Activated CD8-positive, alpha-beta T cell treated with anti-CD3 and anti-CD28 coated beads, Interleukin-2, amount 10 ng/mL, durations not matched to agents 7 days and 5 days (primary cell): ENCODE data around the gene MYDGF. TPM values are rescaled to one million over a fixed set of nuclear protein-coding genes. Genes with fewer than 3 reads are reported as not detected.
"Not testable (repeated sequence)": the region's sequence is repeated elsewhere in the genome, so short reads cannot be mapped to it uniquely, and the experiment has no call there.

Experiments
- ATAC-seq: fragments of 150-1000 bp; cut with Tn5 transposase; one replicate; pipeline ENCODE4 v1.10.0; 2021; ENCODE audit warnings: moderate library complexity
- CTCF ChIA-PET: fragments of 350-600 bp; sonication (Branson Sonifier 250); formaldehyde crosslinking; loops from one replicate; lab custom pipeline; 2021; ENCODE audit warnings: antibody characterized with exemption; lab: Charles Lee
- POLR2A ChIA-PET: fragments of 350-600 bp; sonication (Branson Sonifier 250); formaldehyde crosslinking; loops from one replicate; lab custom pipeline; 2021; ENCODE audit warnings: antibody characterized with exemption; lab: Charles Lee
- DNase-seq: peaks from one replicate; pipeline ENCODE4 v3.0.0-alpha.2; 2020
- H3K27ac Mint-ChIP-seq: one replicate; pipeline ENCODE4 v1.8.0; 2021; ENCODE audit warnings: mild to moderate bottlenecking, mixed read lengths
- H3K27me3 Mint-ChIP-seq: one replicate; pipeline ENCODE4 v1.8.0; 2021; ENCODE audit warnings: low read depth, mixed read lengths
- H3K36me3 Mint-ChIP-seq: one replicate; pipeline ENCODE4 v1.8.0; 2021; ENCODE audit warnings: low read depth, mixed read lengths
- H3K4me1 Mint-ChIP-seq: one replicate; pipeline ENCODE4 v1.8.0; 2021; ENCODE audit warnings: low read depth, mixed read lengths
- H3K4me3 Mint-ChIP-seq: one replicate; pipeline ENCODE4 v1.8.0; 2021; ENCODE audit warnings: mild to moderate bottlenecking, mixed read lengths
- H3K9me3 Mint-ChIP-seq: one replicate; pipeline ENCODE4 v1.8.0; 2022; ENCODE audit warnings: mixed read lengths; ENCODE audit not compliant: insufficient read depth
- total RNA-seq, 2 experiments: library from RNA; stranded (reverse); gene quantifications; one replicate each; pipeline ENCODE4 v1.2.3, GENCODE V29; 2021

MYDGF gene
- 10 to 100 TPM; 49.6 to 54.9 TPM for total RNA-seq

GRCh38 chr19:4669723-4670480 is at the start of gene MYDGF:
TSS of gene MYDGF (minus strand) at chr19:4670342. CDS start at chr19:4670334, 8 bp downstream.
- POLR2A ChIA-PET = interaction anchor here (0.6 kb wide), 1 partner anchor 21 kb away, joined by 4 read pairs; no protein-coding TSS in a partner anchor
- CTCF ChIA-PET = no interaction called here
- no peaks in the 10 kb centered on the region for H3K27me3 Mint-ChIP-seq

GRCh38 chr19:4719499-4719866 is 49.3 kb upstream of the MYDGF start:
- no peak overlapping the region for H3K4me3 Mint-ChIP-seq
- H3K9me3 Mint-ChIP-seq = no peaks in the 10 kb centered on the region
- no peaks in the 10 kb centered on the region for H3K27me3 Mint-ChIP-seq
- ATAC-seq = no peak
- ChIA-PET POLR2A (no interaction called here), CTCF (no interaction called here)
- peaks cover 31% of the 10 kb centered on the region for H3K4me1 Mint-ChIP-seq
- no peak overlapping the region for H3K27ac Mint-ChIP-seq
- no peak for DNase-seq
- H3K36me3 Mint-ChIP-seq = peaks cover 56% of the 10 kb centered on the region

More at GRCh38 chr19:4669723-4670480, at the start of gene MYDGF:
- H3K4me1 Mint-ChIP-seq = peaks cover 21% of the 10 kb centered on the region
- no peaks in the 10 kb centered on the region for H3K9me3 Mint-ChIP-seq
- DNase-seq = peak; percentile 95
- peak; percentile 97 for ATAC-seq
- peaks cover 26% of the 10 kb centered on the region for H3K36me3 Mint-ChIP-seq
- peak within 1 kb of the TSS; percentile 81 for H3K27ac Mint-ChIP-seq
- H3K4me3 Mint-ChIP-seq = peak within 1 kb of the TSS; percentile 86

- peaks cover 28% of the 10 kb centered on the region for H3K4me1 Mint-ChIP-seq
- H3K27me3 Mint-ChIP-seq = no peaks in the 10 kb centered on the region
- DNase-seq = no peak
- no peak overlapping the region for H3K4me3 Mint-ChIP-seq
- no peak for ATAC-seq
- no peaks in the 10 kb centered on the region for H3K9me3 Mint-ChIP-seq
- H3K27ac Mint-ChIP-seq = no peak overlapping the region
- ChIA-PET CTCF (interaction anchor here (1.7 kb wide), 1 partner anchor 82 kb away, joined by 5 read pairs; no protein-coding TSS in a partner anchor), POLR2A (interaction anchor here (0.6 kb wide), 1 partner anchor 73 kb away, joined by 3 read pairs; no protein-coding TSS in a partner anchor)
- H3K36me3 Mint-ChIP-seq = peaks cover 54% of the 10 kb centered on the region
Observed at GRCh38 chr19:4717966-4718701, 48.0 kb upstream of the MYDGF start.

- H3K9me3 Mint-ChIP-seq = no peaks in the 10 kb centered on the region
- no peak overlapping the region for H3K27ac Mint-ChIP-seq
- no peaks in the 10 kb centered on the region for H3K27me3 Mint-ChIP-seq
- ChIA-PET CTCF (interaction anchor here (1.7 kb wide), 1 partner anchor 81 kb away, joined by 5 read pairs; no protein-coding TSS in a partner anchor), POLR2A (interaction anchor here (0.6 kb wide), 1 partner anchor 73 kb away, joined by 3 read pairs; no protein-coding TSS in a partner anchor)
- peaks cover 56% of the 10 kb centered on the region for H3K36me3 Mint-ChIP-seq
- no peak for ATAC-seq
- no peak overlapping the region for H3K4me3 Mint-ChIP-seq
- H3K4me1 Mint-ChIP-seq = peaks cover 22% of the 10 kb centered on the region
- no peak for DNase-seq
Observed at GRCh38 chr19:4717191-4717965, 47.2 kb upstream of the MYDGF start.

- no peaks in the 10 kb centered on the region for H3K9me3 Mint-ChIP-seq
- CTCF ChIA-PET = no interaction called here
- H3K4me1 Mint-ChIP-seq = peaks cover 12% of the 10 kb centered on the region
- ATAC-seq (no peak), DNase-seq (no peak)
- no peak overlapping the region for H3K27ac Mint-ChIP-seq
- peaks cover 61% of the 10 kb centered on the region for H3K36me3 Mint-ChIP-seq
- POLR2A ChIA-PET = no interaction called here
- no peak overlapping the region for H3K4me3 Mint-ChIP-seq
- no peaks in the 10 kb centered on the region for H3K27me3 Mint-ChIP-seq
Observed at GRCh38 chr19:4715529-4716221, 45.5 kb upstream of the MYDGF start.

- POLR2A ChIA-PET, CTCF ChIA-PET: not testable (repeated sequence)
Observed at GRCh38 chr19:4715178-4715528, 45.0 kb upstream of the MYDGF start.

GRCh38 chr19:4714016-4714415 is 43.9 kb upstream of the MYDGF start:
- H3K36me3 Mint-ChIP-seq = peaks cover 61% of the 10 kb centered on the region
- H3K4me1 Mint-ChIP-seq = peaks cover 20% of the 10 kb centered on the region
- POLR2A ChIA-PET = no interaction called here
- no peak overlapping the region for H3K4me3 Mint-ChIP-seq
- no peaks in the 10 kb centered on the region for H3K27me3 Mint-ChIP-seq
- no peak overlapping the region for H3K27ac Mint-ChIP-seq
- H3K9me3 Mint-ChIP-seq = no peaks in the 10 kb centered on the region
- ATAC-seq (no peak), DNase-seq (no peak)
- CTCF ChIA-PET = no interaction called here

More at GRCh38 chr19:4715178-4715528, 45.0 kb upstream of the MYDGF start:
- H3K4me3 Mint-ChIP-seq, ATAC-seq, H3K9me3 Mint-ChIP-seq, H3K27me3 Mint-ChIP-seq, H3K27ac Mint-ChIP-seq, DNase-seq: not testable (repeated sequence)
- Mint-ChIP-seq H3K36me3 (peaks cover 59% of the 10 kb centered on the region), H3K4me1 (peaks cover 12% of the 10 kb centered on the region)

- Mint-ChIP-seq H3K4me3 (no peak overlapping the region), H3K4me1 (peaks cover 22% of the 10 kb centered on the region), H3K9me3 (no peaks in the 10 kb centered on the region), H3K36me3 (peaks cover 58% of the 10 kb centered on the region), H3K27me3 (no peaks in the 10 kb centered on the region), H3K27ac (no peak overlapping the region)
- POLR2A ChIA-PET = interaction anchor here (0.5 kb wide), 1 partner anchor 193 kb away, joined by 4 read pairs; no protein-coding TSS in a partner anchor
- DNase-seq (no peak), ATAC-seq (no peak)
- CTCF ChIA-PET = interaction anchor here (0.6 kb wide), 1 partner anchor 19 kb away, joined by 3 read pairs; no protein-coding TSS in a partner anchor
Observed at GRCh38 chr19:4713384-4713951, 43.3 kb upstream of the MYDGF start.

- H3K4me1 Mint-ChIP-seq = peaks cover 23% of the 10 kb centered on the region
- DNase-seq (no peak), ATAC-seq (no peak)
- no peak overlapping the region for H3K4me3 Mint-ChIP-seq
- ChIA-PET POLR2A (no interaction called here), CTCF (interaction anchor here (0.6 kb wide), 1 partner anchor 19 kb away, joined by 3 read pairs; no protein-coding TSS in a partner anchor)
- no peaks in the 10 kb centered on the region for H3K9me3 Mint-ChIP-seq
- H3K36me3 Mint-ChIP-seq = peaks cover 57% of the 10 kb centered on the region
- H3K27me3 Mint-ChIP-seq = no peaks in the 10 kb centered on the region
- H3K27ac Mint-ChIP-seq = no peak overlapping the region
Observed at GRCh38 chr19:4712771-4713170, 42.6 kb upstream of the MYDGF start.

- CTCF ChIA-PET = no interaction called here
- DNase-seq (no peak), ATAC-seq (no peak)
- Mint-ChIP-seq H3K4me1 (peaks cover 23% of the 10 kb centered on the region), H3K27ac (peak overlapping the region; percentile 20), H3K9me3 (no peaks in the 10 kb centered on the region), H3K27me3 (no peaks in the 10 kb centered on the region), H3K4me3 (no peak overlapping the region), H3K36me3 (peaks cover 49% of the 10 kb centered on the region)
- POLR2A ChIA-PET = no interaction called here
Observed at GRCh38 chr19:4711211-4711610, 41.1 kb upstream of the MYDGF start.

GRCh38 chr19:4710281-4710600 is 40.1 kb upstream of the MYDGF start:
- no peak overlapping the region for H3K27ac Mint-ChIP-seq

More at GRCh38 chr19:4710281-4710600, 40.1 kb upstream of the MYDGF start:
- CTCF ChIA-PET = no interaction called here
- ATAC-seq (no peak), DNase-seq (no peak)
- POLR2A ChIA-PET = no interaction called here
- H3K4me1 Mint-ChIP-seq = peaks cover 23% of the 10 kb centered on the region
- H3K27me3 Mint-ChIP-seq = no peaks in the 10 kb centered on the region
- H3K4me3 Mint-ChIP-seq = no peak overlapping the region
- H3K9me3 Mint-ChIP-seq = no peaks in the 10 kb centered on the region
- H3K36me3 Mint-ChIP-seq = peaks cover 43% of the 10 kb centered on the region
